HG03442 (cell line): ENCODE results near the gene POLR3K.
A peak's percentile ranks its signal among the peaks of the same experiment; 100 is the strongest.

Experiments used
- ATAC-seq: cut with Tn5 transposase; IDR thresholded peaks from one replicate; pipeline ENCODE4 v1.9.1; 2021; ENCODE audit warnings: mild to moderate bottlenecking, moderate library complexity; ENCODE audit not compliant: unreplicated experiment

Gene POLR3K

DNA sequence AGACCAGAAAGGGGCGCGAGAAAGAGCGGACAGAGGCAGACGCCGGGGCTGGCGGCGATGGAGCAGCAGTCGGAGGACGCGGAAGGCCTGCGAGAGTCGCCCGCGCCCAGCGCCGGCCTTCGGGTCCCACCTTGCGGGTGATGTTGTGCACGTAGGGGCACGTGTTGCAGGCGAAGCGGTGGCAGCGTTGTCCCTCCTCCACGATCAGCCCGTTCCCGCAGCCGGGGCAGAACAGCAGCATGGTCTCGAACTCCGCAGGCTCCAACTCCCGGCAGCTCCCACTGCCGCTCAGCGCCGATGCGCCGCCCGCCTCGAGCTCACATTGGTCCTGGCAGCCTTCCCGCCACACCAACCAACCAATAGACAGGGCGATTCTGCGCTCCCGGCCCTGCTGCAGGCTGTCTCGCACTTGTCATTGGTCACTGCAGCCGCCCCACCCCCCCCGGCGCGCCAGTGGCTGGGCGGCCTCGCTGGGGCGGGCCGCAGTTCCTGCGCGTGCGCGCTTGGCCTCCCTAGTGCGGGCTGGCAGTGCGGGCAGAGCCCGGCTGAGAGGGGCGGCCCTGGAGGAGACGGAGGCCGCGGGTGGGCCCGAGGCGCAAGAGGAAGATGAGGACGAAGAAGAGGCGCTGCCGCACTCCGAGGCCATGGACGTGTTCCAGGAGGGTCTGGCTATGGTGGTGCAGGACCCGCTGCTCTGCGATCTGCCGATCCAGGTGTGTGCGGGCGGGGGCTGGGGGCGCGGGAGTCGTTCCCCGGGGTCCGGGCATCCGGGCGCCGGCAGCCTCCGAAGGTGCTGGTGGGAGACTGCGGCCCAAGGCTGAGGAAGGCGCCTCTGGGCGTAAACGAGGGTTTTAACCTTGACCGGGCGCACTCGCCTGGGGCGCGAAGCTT is at the start of gene POLR3K, which contains the start of gene SNRNP25:
Gene POLR3K, minus strand, starts transcription at position 263 of the 891 bp plus-strand sequence. Its CDS starts 22 bp downstream, at position 241.
Gene SNRNP25, plus strand, starts transcription at position 483 of the 891 bp plus-strand sequence. Its CDS starts 189 bp downstream, at position 672.
- ATAC-seq: peak; percentile 94

DNA sequence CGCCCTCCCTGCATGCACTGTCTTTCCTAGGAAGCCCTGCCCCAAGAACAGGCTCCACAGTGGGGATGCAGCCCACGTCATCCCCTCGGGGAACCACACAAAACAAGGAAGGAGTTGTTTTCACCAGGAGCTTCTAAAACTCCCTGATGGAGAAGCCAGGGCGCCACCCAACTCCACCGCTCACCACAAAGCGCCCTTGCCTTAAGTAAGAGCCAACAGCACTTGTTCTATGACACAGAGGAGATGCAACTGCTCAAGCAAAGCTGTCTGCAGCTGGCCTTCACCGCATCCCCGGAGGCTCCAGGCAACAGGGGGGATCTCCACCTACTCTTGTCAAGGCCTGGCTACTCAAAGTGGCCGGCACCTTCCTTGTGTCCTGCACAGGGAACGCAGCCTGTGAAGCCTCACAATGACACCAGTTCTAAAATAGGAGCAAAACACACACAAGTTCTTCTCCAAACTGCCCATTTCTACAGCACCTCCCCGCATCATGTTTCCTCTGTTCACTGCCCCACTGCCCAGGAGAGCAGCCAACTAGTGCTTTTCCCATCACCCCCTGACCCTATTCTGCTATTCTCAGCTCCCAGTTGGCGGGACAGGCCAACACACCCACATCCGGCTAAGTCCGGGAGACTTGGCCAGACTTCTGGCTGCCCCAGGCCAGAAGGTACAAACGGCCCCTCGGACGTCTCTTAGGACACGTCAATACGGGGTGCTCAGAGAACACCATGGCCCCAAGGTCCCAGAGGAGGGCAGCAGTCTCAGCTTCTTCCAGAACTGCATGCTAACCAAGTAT is 48.9 kb upstream of the POLR3K start:
- no peak for ATAC-seq

DNA sequence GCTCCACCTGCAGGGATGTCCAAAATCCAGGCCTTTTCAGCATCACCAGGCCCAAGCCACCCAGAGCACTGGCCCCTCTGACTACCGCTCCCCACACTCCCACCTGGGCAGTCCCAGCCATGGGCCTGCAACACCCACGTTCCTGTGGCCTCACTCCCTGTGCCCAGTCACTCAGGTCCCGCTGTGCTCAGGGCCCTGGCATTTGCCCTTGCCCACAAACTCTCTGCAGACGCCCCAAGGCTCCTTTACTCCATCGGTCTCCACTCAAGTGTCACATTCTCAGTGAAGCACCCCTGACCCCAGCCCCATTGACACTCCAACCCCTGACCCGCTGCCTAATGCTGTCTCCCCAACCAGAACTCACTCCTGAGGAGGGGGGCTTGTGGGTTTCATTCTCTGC is 48.2 kb upstream of the POLR3K start:
- no peak for ATAC-seq

DNA sequence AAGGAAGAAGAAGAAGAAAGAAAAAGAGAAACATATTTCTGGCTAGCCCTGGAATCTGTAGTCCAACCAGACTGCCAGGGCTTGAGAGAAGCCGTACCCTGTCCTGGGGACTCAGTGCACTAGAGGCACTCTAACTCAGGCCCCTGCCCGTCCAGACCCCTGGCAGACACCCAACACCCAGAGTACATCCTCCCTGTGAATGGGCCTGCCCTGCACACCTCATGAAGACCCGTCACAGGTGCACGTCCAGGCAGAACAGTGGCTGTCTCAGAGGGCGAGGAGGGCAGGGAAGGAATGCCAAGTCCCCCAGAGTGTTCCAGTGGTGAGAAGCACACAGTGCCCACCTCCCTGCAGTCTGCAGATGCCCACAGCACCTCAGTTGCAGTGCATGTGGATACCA is 47.6 kb upstream of the POLR3K start:
- ATAC-seq: no peak

DNA sequence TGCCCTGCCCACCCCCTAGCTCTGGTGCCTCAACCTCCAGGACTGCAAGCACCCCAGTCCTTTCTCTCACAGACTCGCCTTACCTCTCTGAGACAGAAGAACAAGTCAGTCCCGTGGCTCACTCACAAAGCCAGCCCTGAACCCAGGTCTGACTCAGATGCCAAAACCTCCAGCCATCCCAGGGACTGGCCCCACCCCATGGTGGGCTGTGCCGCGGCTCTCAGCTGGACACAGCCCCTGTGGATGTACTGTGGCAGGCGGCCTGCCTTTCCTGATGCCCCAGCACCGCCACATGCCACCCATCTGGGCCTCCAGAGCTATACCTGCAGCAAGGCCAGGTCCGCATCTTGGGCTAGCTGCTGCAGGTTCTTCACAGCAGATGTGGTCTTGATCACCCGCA is 44.4 kb upstream of the POLR3K start:
- ATAC-seq: no peak

DNA sequence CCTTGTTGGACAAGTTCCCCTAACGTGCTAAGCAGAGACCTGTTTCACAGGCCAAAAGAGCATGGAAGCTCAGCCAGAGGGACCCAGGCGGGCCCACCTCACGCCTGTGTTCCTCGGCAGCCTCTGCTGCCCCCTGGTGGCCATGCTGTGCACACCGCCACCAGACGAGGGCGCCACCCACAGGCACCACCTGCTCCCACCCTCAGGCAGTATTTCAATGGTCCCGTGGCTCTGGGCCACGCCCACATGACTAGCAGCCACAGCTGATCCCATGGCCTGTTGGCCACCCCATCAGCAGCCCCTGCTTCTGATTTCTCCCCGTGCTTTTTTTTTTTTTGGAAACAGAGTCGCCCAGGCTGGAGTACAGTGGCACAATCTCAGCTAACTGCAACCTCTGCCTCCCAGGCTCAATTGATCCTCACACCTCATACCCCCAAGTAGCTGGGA is 43.5 kb upstream of the POLR3K start:
- peak; percentile 67 for ATAC-seq

DNA sequence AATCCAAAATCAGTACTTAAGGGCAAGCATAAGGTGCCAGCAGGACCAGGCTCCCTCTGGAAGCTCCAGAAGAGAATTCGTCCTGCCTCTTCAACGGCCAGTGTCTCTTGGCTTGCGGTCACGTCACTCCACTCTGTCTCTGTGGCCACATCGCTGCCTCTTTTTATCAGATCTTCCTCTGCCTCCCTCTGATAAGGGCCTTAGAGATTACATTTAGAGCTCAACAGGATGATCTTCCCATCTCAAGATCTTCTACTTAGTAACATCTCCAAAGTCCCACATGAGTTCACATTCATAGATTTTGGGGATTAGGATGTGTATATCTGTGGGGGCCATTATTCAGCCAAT is 41.5 kb upstream of the POLR3K start:
- no peak for ATAC-seq

DNA sequence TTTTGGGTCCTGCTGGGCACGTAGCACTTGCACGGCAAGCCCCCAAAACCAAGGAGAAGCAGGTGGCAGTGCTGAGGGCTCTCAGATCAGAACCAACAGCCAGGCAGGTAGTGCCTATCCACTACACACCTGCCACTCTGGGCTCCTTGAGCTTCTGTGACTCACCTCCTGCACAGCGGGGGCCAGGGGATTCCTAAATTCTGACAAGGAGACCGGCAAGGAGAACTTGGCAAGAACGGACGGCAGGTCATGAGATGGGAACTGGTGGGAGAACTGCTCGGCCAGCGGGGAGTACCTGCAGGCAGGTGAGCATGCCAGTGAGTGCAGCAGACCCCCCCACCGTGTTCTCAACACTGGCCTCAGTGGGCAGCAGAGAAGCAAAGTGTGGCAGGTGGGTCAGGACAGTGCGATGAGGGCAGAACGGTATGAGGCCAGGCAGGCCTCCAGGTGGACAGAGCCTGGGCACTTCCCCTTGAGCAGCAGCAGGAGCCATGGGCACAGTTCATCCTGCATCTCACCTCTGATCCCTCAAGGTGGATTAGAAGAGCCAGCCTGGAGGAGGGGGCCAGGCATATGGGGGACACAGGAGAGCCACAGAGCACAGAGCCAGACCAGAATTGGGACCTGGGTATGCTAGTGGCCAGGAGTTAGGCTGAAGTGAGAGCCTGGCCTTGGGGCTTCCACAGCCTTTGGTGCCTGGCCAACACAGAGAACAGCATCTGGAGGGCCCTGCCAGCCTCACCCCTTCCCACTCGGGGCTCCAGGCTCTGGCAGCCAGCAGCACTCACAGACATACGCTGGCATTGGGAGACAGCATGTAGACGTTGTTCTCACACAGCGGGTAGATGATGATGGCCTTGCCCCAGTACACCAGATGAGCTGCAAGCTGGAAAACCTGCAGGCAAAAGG is 39.3 kb upstream of the POLR3K start:
- no peak for ATAC-seq

DNA sequence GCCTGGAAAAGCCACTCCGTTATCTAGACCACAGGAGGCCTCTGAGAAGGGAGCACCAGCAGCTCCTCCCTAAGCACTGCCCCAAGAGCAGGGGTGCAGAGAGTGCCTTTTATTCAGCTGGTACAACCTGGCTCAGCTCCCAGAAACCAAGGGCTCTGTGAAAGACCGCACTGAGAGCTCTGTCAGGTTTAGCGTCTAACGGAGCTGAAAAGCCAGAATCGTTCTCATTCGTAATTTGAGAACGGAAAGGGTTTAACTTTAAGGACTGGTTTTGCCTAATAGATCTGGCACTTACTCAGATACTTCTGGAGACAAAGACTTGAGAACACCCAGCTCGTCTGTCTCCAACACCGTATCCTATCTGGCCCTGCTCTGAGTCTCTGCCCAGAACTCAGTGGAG is 38.1 kb upstream of the POLR3K start:
- no peak for ATAC-seq

DNA sequence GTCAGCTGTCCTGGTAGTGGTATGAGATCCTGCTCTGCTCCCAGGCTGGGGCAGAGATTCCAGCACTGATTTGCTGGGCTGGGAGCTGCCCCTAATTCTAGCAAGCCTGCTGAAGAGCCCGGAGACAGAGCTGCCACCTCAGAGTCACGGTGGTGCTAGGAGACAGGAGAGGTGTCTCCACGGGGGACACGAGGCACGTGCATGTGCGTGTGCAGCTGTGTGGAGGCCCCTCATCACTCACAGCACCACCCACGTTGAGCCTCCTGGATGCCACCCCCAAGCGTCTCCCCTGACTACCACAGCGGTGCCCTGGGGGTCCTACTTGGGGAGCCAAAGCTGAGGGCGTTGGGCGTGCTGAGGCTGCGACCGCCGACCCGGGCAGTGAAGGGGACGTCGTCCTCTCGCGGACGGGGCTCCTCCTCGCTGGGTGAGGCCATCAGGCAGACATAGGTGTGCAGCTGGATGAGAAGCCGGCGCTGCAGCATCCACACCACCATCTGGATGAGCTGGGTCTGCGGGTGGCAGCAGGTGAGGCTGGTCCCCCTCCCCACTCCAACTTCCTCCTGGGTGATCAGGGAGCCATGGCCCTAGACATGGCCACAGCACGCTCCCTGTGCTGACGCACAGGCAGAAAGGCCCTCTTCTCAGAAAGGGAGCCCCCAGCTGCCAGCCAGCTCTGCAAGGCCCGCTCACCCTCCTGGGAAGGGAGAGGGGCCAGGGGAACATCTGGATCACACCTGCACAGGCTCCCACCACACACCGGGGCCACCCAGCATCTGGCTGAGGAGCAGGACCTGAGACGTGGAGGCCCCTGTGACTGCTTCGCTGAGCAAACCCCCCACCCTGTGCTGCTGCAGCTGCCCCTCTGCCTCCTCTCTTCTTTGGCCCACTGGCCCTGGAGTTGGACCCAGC is 36.2 kb upstream of the POLR3K start:
- no peak for ATAC-seq

DNA sequence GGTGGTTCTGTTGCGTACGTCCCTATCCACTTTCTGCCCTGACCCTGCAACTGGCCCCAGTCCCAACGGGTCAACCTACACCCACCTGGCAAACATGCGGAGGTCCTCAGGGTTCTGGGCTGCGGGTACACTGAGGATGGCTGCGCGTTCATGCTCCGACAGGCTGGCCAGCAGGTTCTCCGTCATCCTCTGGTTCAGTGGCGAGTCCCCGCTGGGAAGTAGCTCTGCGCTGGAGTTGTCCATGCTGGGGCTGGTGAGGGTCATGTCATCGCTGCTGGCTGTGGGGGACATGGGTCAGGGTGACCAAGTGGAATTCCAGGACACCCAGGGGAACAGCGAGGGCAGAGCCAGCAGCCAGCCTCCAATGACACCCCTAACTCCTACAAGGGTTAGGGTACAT is 35.2 kb upstream of the POLR3K start:
- ATAC-seq: no peak

DNA sequence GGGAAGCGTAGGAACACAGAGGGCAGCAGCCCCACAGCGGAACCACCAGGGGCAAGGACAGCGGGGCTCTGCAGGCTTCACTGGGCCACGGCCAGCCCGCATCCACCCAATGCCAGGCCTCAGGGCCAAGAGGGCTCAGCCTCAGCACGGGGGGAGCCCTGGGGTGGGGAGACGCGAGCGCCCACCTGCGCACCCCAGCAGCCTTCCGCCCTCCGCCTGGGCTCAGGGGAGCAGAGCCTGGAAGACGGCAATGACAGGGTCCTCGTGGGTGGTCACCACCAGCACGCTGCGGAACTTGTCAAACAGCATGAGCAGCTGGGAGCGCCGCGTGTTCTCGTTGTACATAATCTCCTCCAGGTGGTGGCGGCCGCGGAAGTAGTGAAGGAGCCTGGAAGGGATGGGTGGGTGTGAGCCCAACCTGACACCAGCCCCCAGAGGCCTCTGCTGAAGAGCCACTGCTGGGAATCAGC is 33.1 kb upstream of the POLR3K start:
- no peak for ATAC-seq

DNA sequence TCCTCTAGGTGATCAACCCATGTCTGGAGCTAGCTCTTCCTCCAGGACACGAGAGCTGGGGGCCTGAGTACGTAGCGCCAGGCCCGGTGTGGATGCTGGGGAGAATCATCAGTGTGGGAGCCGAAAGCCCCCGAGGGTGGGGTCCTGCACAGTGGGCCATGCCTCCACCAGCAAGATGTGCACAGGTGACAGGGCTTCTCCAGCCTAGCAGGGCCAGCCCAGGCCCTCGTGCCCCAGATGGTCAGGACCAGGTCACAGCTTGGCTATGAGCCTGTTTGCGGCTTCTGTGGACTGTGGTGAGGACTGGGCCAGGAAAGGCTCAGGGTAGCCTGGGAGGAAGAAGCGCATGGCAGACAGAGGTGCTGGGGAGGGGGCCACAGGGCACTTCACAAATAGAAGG is 32.5 kb upstream of the POLR3K start:
- ATAC-seq: no peak

DNA sequence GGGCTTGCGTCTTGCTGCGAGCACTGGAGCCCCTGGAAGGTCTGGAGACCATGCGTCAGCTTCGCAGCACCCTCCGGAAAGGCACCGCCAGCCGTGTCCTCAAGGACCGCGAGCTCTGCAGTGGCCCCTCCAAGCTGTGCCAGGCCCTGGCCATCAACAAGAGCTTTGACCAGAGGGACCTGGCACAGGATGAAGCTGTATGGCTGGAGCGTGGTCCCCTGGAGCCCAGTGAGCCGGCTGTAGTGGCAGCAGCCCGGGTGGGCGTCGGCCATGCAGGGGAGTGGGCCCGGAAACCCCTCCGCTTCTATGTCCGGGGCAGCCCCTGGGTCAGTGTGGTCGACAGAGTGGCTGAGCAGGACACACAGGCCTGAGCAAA is 32.0 kb upstream of the POLR3K start:
- ATAC-seq: no peak

DNA sequence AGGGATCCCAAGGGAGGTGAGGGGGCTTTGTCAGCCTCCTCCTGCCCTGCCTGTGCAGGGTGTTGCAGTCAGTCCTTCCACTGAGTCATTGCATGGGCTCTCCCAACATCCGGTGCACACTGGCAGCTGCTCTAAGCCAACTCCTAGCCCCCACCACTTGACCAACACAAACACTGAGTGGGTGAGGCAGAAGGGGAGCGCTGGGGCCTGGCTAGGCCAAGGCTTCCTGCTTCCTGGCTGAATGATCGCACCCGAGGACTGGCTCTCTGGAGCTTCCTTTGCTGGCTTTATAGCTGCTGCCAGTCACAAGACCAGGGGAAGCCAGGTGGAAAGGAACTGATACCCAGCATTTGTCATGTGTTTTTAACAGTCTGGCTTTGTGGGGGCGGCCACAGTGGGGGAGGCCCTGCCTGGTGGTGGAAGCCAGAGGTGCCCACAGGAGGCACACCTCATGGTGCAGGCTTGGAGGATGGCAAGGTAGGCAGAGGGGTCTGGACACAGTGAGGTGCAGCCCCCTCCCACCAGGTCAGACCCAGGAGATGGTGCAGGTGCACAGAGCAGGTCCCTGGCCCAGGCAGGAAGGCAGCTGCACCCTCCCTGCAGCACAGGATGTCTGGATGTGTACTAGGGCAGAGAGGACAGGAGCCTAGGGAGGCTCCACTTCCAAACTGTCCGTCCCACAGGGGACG is 31.5 kb upstream of the POLR3K start:
- peak; percentile 64 for ATAC-seq

DNA sequence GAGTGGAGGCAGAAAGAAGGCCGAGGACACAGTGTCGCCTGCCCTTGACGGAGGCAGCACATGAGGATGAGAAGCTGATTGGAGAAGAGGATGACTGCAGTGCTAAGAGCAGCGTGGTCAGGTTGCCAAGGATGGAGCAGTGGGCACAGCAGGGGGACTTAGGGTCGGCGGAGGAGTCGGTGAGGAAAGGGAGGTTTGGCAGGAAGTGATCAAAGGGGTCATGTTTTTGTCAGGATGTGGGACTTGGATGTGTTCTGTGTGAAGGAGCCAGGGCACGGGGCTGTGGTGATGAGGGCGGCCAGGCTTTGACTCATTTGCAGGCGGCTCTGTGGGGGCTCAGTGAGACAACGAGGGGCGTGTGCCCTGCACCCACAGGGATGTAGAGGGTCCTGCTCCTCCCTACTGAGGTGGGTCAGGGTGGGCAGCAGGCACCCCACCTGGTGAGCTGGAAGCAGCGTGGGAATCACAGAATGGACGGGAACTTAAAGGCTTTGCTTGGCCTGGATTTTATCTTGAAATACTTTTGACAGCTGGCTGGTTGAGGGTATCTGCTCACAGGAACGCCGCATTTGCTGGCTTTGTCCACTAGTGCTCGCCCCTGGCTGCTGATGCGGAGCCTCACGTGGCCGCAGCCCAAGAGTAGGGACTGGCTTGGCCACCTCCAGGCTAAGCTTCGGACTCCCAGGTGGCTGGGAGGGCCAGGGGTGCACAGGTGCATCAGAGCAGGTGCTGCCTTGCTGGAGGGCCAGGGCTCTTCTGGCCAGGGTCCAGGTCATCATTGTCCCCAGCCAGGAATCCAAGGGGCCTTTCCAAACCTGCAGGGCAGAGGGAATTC is 30.6 kb upstream of the POLR3K start:
- no peak for ATAC-seq

DNA sequence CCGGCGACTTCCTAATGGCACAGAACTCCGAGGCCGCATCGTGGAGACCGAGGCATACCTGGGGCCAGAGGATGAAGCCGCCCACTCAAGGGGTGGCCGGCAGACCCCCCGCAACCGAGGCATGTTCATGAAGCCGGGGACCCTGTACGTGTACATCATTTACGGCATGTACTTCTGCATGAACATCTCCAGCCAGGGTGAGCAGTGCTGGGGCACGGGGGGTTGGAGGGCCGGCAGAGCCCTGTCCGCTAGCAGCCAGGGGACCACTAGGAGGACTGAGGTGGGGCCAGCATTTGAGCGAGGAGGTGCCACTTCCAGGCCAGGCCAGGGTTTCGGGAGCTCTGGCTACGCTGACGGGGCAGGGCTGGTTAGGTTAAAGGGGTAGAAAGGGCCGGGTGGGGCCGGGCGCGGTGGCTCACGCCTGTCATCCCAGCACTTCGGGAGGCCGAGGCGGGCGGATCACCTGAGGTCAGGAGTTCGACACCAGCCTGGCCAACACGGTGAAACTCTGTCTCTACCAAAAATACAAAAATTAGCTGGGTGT is 29.7 kb upstream of the POLR3K start:
- ATAC-seq: no peak
